NCI-H446 treated with DMSO at 0.1 percent for 48 hours (cell line): ENCODE data around the gene KRTAP25-1.

Source experiments
- DNase-seq: peaks from one replicate; lab custom pipeline; 2025; lab: John Stamatoyannopoulos, UW

Gene KRTAP25-1

DNA sequence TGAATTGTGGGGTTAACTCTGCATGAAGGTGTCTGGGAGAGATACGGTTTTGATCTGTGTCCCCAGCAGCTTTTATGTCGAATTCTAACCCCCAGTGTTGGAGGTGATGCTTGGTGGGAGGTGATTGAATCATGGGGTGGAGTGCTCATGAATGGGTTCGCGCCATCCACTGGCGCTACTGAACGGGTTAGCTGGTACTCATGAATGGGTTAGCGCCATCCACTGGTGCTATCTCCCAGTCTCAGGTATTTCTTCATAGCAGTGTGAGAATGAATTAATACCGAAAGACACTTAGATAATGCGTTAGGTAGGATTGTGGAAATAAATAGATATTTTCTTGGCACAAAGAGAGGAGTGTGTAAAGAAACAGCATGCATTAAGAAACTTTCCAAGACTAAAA lies 40.5 kb downstream of the KRTAP25-1 start:
- DNase-seq: no peak

DNA sequence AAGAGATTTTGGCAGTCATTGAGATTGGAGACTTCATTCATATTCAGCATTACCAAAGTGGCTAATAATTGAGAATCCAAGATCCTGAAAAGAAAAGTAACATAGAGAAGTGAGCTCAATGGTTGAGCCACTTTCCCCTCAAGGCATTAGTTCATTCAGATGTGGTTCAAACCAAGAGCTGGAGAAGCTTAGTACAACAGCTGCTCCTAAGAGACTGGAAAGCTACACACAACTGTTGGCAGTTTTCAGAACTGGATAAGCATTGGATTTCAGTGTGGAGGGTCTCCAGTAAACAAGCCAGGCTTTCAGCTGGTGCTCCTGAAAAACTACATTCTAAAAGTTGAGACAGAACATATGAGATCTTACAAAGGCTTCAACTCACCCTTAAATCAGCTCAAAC lies 44.3 kb downstream of the KRTAP25-1 start:
- no peak for DNase-seq

DNA sequence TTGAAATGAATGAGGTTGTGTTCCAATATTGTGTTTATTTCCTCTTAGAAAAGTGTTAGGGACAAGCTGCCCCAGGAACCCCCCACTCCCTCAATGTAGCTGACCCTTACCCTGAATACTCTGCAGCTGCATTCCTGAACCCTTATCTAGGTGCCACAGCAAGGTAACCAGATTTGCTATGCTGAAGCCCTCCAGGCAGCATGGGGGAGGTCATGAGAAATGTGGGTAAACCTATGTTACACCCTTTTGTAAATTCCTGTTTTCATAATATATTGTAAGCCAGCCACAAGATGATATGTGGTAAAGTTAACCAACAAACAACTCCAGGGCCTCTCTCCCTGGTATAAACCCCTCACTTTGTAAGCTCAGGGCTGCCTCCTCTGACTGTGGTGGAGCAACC lies 45.6 kb downstream of the KRTAP25-1 start:
- no peak for DNase-seq

DNA sequence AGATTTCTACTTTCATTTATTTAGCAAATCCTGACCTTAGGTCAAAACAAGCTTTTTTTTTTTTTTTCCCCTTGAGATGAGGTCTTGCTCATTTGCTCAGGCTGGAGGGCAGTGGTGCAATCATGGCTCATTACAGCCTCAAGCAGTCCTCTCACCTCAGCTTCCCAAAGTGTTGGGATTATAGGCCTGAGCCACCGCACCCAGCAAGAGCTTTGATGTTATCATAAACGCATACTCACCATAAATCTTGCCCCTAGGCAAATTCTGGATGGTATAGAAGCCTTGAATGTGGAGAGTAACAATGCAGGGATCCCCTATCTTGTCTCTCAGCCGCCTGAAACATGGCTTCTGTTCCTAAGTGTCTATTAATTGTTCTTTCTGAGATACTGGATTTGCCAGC lies 48.7 kb downstream of the KRTAP25-1 start:
- no peak for DNase-seq
